ENCODE data around the gene RHBDD2. TPM values are rescaled to one million over a fixed set of nuclear protein-coding genes. Genes with fewer than 3 reads are reported as not detected.

The RHBDD2 gene
- polyA plus RNA-seq, 1 of the 3 experiments (the other 2 are of a cell fraction), result 77.6 TPM

DNA sequence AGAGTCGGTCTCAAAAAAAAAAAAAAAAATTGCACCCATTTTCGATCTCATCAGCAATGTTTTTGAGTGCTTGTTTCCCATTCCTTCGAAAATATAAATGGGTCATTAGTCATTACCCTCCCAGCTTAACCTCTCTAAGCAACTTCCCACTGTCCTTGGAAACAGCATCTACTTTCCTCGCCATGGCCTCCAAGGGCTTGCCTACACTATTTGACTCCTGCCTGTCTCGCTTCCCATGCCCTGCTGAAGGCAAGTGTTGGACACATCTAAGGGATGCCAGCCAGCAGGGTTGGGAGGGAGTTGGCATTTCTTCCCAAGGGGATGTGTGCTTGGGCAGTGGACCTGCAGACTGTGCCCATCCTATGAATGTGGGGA is 12.7 kb upstream of the RHBDD2 start:
- Histone ChIP-seq H3K27ac (ENCODE audit: low read depth in 2 of 2, low read length in 1 of 2) (no peak overlapping the region), H3K79me2 (ENCODE audit: insufficient read depth) (no peaks in the 10 kb centered on the region), H3K4me2 (peak overlapping the region; percentile 46; the same call in 1 of the 2 replicates), H3K9me2 (no peaks in the 10 kb centered on the region), H3K4me1 (ENCODE audit: control insufficient read depth in 1 of 2, insufficient read depth in 2 of 2, low read depth in 1 of 2, low read length in 1 of 2) (peaks cover 3 to 6% of the 10 kb centered on the region in 2 experiments; a peak in 1 of 4 replicates), H3F3A (replicated peaks; ENCODE audit: insufficient read depth) (no peaks in the 10 kb centered on the region), H3K9ac (no peak overlapping the region), H3K36me3 (replicated peaks in 1 of 2; ENCODE audit: control insufficient read depth in 1 of 2, insufficient read depth in 2 of 2, low read length in 1 of 2) (no peaks in the 10 kb centered on the region), H2AFZ (ENCODE audit: low read depth) (peak overlapping the region; percentile 32; the same call in 1 of the 2 replicates), H3K4me3 (ENCODE audit: low read depth in 2 of 2, low read length in 1 of 2) (no peak overlapping the region), H3K9me3 (no peaks in the 10 kb centered on the region), H3K27me3 (ENCODE audit: insufficient read depth) (no peaks in the 10 kb centered on the region), H4K20me1 (ENCODE audit: insufficient read depth) (no peaks in the 10 kb centered on the region)
- TF ChIP-seq, protein P1, sequence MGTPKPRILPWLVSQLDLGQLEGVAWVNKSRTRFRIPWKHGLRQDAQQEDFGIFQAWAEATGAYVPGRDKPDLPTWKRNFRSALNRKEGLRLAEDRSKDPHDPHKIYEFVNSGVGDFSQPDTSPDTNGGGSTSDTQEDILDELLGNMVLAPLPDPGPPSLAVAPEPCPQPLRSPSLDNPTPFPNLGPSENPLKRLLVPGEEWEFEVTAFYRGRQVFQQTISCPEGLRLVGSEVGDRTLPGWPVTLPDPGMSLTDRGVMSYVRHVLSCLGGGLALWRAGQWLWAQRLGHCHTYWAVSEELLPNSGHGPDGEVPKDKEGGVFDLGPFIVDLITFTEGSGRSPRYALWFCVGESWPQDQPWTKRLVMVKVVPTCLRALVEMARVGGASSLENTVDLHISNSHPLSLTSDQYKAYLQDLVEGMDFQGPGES (IDR thresholded peaks at IDR 0.05; ENCODE audit: low read depth, low read length), result no peak
- TF ChIP-seq, protein P2, sequence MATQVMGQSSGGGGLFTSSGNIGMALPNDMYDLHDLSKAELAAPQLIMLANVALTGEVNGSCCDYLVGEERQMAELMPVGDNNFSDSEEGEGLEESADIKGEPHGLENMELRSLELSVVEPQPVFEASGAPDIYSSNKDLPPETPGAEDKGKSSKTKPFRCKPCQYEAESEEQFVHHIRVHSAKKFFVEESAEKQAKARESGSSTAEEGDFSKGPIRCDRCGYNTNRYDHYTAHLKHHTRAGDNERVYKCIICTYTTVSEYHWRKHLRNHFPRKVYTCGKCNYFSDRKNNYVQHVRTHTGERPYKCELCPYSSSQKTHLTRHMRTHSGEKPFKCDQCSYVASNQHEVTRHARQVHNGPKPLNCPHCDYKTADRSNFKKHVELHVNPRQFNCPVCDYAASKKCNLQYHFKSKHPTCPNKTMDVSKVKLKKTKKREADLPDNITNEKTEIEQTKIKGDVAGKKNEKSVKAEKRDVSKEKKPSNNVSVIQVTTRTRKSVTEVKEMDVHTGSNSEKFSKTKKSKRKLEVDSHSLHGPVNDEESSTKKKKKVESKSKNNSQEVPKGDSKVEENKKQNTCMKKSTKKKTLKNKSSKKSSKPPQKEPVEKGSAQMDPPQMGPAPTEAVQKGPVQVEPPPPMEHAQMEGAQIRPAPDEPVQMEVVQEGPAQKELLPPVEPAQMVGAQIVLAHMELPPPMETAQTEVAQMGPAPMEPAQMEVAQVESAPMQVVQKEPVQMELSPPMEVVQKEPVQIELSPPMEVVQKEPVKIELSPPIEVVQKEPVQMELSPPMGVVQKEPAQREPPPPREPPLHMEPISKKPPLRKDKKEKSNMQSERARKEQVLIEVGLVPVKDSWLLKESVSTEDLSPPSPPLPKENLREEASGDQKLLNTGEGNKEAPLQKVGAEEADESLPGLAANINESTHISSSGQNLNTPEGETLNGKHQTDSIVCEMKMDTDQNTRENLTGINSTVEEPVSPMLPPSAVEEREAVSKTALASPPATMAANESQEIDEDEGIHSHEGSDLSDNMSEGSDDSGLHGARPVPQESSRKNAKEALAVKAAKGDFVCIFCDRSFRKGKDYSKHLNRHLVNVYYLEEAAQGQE (IDR thresholded peaks at IDR 0.05; ENCODE audit: low read depth, low read length), result no peak
- TF ChIP-seq CHD2 (IDR thresholded peaks at IDR 0.05; ENCODE audit: low read length, partially characterized antibody), result no peak
- no peak for TF ChIP-seq ELF1 (IDR thresholded peaks at IDR 0.05)
- 25% methylated on average over 5 of the region's 5 CpGs for WGBS (ENCODE audit: low lambda C conversion rate)
- ChIA-PET CTCF (interaction anchor here (0.7 to 9.0 kb wide), 39 partner anchors 9 to 397 kb away, joined by 3 to 305 read pairs (median 7); partner anchors contain the start of genes MDH2, POR, RHBDD2 and STYXL1), POLR2A (interaction anchor here (1.5 kb wide), 2 partner anchors 48 to 154 kb away, joined by 4 to 13 read pairs; no protein-coding TSS in a partner anchor)
- DNase-seq, result no peak

DNA sequence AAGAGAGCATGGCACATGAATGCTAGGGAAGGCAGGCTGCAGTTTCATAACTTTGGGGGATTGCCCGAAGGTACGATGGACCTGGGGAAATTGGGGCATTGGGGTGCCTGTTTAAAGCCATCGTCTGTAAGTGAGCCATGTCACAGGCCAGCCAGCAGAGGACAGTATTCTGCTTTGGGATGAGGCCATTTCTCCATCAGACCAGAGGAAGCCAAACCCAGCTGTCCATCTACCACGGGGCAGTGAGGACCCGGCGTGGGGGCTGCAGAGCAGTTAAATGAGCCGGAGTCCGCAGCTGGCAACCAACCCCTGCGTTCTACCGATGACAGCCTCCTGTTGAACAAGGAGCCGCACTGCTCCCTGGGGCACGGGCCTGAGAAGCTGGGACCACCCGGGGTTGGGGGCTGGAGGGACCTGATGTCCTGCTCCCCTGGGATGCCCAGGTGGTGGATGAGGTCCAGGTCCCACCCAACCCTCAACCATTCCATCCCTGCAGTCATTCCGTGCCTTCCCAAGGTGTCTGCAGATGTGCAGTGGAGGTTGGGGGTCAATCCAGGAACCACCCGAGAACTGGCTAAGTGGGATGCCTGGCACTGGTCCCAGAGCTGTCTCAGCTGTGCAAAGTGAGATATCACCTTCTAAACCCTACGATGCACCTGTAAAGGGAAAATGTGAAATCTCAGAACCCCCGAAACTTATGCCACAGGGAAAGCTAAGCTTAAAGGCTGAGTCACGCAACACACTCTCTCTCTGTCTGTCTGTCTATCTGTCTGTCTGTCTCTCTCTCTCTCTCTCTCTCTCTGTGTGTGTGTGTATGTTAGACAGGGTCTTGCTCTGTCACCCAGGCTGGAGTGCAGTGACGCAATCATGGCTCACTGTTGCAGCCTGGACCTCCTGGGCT is 12.1 kb upstream of the RHBDD2 start:
- peaks cover 3 to 6% of the 10 kb centered on the region in 2 experiments; a peak in 1 of 4 replicates for H3K4me1 ChIP-seq (ENCODE audit: control insufficient read depth in 1 of 2, insufficient read depth in 2 of 2, low read depth in 1 of 2, low read length in 1 of 2)
- no peak overlapping the region for H3K9ac ChIP-seq
- H3K79me2 ChIP-seq (ENCODE audit: insufficient read depth), result no peaks in the 10 kb centered on the region
- no peaks in the 10 kb centered on the region for H3K36me3 ChIP-seq (replicated peaks in 1 of 2; ENCODE audit: control insufficient read depth in 1 of 2, insufficient read depth in 2 of 2, low read length in 1 of 2)
- H4K20me1 ChIP-seq (ENCODE audit: insufficient read depth), result no peaks in the 10 kb centered on the region
- H3K4me2 ChIP-seq, result peak overlapping the region; percentile 46; the same call in 1 of the 2 replicates
- peaks cover 2% of the 10 kb centered on the region for H3F3A ChIP-seq (replicated peaks; ENCODE audit: insufficient read depth)
- no peak overlapping the region for H3K27ac ChIP-seq (ENCODE audit: low read depth in 2 of 2, low read length in 1 of 2)
- no peak overlapping the region for H3K4me3 ChIP-seq (ENCODE audit: low read depth in 2 of 2, low read length in 1 of 2)
- H2AFZ ChIP-seq (ENCODE audit: low read depth), result peak overlapping the region; percentile 32; the same call in 1 of the 2 replicates
- no peaks in the 10 kb centered on the region for H3K27me3 ChIP-seq (ENCODE audit: insufficient read depth)
- no peaks in the 10 kb centered on the region for H3K9me2 ChIP-seq
- DNase-seq, result peak; percentile 86
- ChIA-PET CTCF (interaction anchor here (0.5 to 9.0 kb wide), 57 partner anchors 8 to 396 kb away, joined by 3 to 305 read pairs (median 5); partner anchors contain the start of genes MDH2, POR, RHBDD2 and STYXL1), POLR2A (interaction anchor here (0.8 to 1.5 kb wide), 4 partner anchors 47 to 154 kb away, joined by 3 to 13 read pairs (median 4); no protein-coding TSS in a partner anchor)
- WGBS (ENCODE audit: low lambda C conversion rate), result 34% methylated on average over 13 of the region's 19 CpGs
- H3K9me3 ChIP-seq, result no peaks in the 10 kb centered on the region
- TF ChIP-seq, protein P3, sequence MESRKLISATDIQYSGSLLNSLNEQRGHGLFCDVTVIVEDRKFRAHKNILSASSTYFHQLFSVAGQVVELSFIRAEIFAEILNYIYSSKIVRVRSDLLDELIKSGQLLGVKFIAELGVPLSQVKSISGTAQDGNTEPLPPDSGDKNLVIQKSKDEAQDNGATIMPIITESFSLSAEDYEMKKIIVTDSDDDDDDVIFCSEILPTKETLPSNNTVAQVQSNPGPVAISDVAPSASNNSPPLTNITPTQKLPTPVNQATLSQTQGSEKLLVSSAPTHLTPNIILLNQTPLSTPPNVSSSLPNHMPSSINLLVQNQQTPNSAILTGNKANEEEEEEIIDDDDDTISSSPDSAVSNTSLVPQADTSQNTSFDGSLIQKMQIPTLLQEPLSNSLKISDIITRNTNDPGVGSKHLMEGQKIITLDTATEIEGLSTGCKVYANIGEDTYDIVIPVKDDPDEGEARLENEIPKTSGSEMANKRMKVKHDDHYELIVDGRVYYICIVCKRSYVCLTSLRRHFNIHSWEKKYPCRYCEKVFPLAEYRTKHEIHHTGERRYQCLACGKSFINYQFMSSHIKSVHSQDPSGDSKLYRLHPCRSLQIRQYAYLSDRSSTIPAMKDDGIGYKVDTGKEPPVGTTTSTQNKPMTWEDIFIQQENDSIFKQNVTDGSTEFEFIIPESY (IDR thresholded peaks at IDR 0.05; ENCODE audit: borderline replicate concordance, low read depth), result no peak
- TF ChIP-seq JUND (IDR thresholded peaks at IDR 0.05) (no peak), SMC3 (IDR thresholded peaks at IDR 0.05; ENCODE audit: low read depth, low read length) (peak; percentile 99), NRF1 (IDR thresholded peaks at IDR 0.05; ENCODE audit: low read depth, low read length) (no peak), RFX5 (IDR thresholded peaks at IDR 0.05; ENCODE audit: low read length) (no peak)
- TF ChIP-seq, protein P4, sequence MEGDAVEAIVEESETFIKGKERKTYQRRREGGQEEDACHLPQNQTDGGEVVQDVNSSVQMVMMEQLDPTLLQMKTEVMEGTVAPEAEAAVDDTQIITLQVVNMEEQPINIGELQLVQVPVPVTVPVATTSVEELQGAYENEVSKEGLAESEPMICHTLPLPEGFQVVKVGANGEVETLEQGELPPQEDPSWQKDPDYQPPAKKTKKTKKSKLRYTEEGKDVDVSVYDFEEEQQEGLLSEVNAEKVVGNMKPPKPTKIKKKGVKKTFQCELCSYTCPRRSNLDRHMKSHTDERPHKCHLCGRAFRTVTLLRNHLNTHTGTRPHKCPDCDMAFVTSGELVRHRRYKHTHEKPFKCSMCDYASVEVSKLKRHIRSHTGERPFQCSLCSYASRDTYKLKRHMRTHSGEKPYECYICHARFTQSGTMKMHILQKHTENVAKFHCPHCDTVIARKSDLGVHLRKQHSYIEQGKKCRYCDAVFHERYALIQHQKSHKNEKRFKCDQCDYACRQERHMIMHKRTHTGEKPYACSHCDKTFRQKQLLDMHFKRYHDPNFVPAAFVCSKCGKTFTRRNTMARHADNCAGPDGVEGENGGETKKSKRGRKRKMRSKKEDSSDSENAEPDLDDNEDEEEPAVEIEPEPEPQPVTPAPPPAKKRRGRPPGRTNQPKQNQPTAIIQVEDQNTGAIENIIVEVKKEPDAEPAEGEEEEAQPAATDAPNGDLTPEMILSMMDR (IDR thresholded peaks at IDR 0.05), result peak; percentile 97
- TF ChIP-seq, protein P2 (IDR thresholded peaks at IDR 0.05; ENCODE audit: low read depth, low read length), result no peak
